HUES64 (cell line): ENCODE measurements around the gene ALDH5A1.

Experiments
- H3K27ac ChIP-seq: 2 replicates; pipeline ENCODE4 v1.7.0; 2013; ENCODE audit warnings: low read depth, low read length, inconsistent platforms
- H3K27me3 ChIP-seq: 2 replicates; pipeline ENCODE4 v1.6.1; 2013; ENCODE audit warnings: mild to moderate bottlenecking, low read length; ENCODE audit not compliant: insufficient read depth
- H3K36me3 ChIP-seq: 2 replicates; pipeline ENCODE4 v1.6.1; 2013; ENCODE audit warnings: mild to moderate bottlenecking, low read length; ENCODE audit not compliant: insufficient read depth
- H3K4me1 ChIP-seq: 2 replicates; pipeline ENCODE4 v1.6.1; 2013; ENCODE audit warnings: mild to moderate bottlenecking, low read length, moderate library complexity; ENCODE audit not compliant: insufficient read depth
- H3K4me3 ChIP-seq: 2 replicates; pipeline ENCODE4 v1.5.1; 2013; ENCODE audit warnings: mild to moderate bottlenecking, low read length, moderate library complexity
- H3K9ac ChIP-seq: 2 replicates; pipeline ENCODE4 v1.6.1; 2013; ENCODE audit warnings: mild to moderate bottlenecking, low read depth, low read length
- H3K9me3 ChIP-seq: 2 replicates; pipeline ENCODE4 v1.6.1; 2013; ENCODE audit warnings: low read depth, low read length; ENCODE audit not compliant: insufficient read depth
- WGBS: fragments of 150-250, 120-280 bp; methylation state at CpG from one replicate; pipeline ENCODE4 v1.1.7; 2013; ENCODE audit warnings: missing lambda C conversion rate; 5-methylcytosine and 5-hydroxymethylcytosine counted together

The ALDH5A1 gene

GRCh38 chr6:24549158-24549557, 54.4 kb downstream of the ALDH5A1 start:
- WGBS: 88% methylated on average over 1 of the region's 1 CpG
- H3K36me3 ChIP-seq: no peaks in the 10 kb centered on the region

GRCh38 chr6:24549674-24550353, 55.0 kb downstream of the ALDH5A1 start:
- no peaks in the 10 kb centered on the region for H3K4me1 ChIP-seq
- no peaks in the 10 kb centered on the region for H3K36me3 ChIP-seq
- 90% methylated on average over 11 of the region's 13 CpGs for WGBS
- H3K27me3 ChIP-seq: no peaks in the 10 kb centered on the region
- H3K9ac ChIP-seq: no peak overlapping the region
- no peak overlapping the region for H3K27ac ChIP-seq
- no peak overlapping the region for H3K4me3 ChIP-seq
- H3K9me3 ChIP-seq: no peaks in the 10 kb centered on the region

More at GRCh38 chr6:24549158-24549557, 54.4 kb downstream of the ALDH5A1 start:
- no peak overlapping the region for H3K9ac ChIP-seq
- H3K27me3 ChIP-seq: no peaks in the 10 kb centered on the region
- no peaks in the 10 kb centered on the region for H3K9me3 ChIP-seq
- H3K27ac ChIP-seq: no peak overlapping the region
- H3K4me1 ChIP-seq: no peaks in the 10 kb centered on the region
- no peak overlapping the region for H3K4me3 ChIP-seq

GRCh38 chr6:24551139-24551538, 56.4 kb downstream of the ALDH5A1 start:
- no peaks in the 10 kb centered on the region for H3K4me1 ChIP-seq
- no peaks in the 10 kb centered on the region for H3K27me3 ChIP-seq
- no peak overlapping the region for H3K27ac ChIP-seq
- WGBS: 93% methylated on average over 5 of the region's 5 CpGs
- H3K9me3 ChIP-seq: no peaks in the 10 kb centered on the region
- no peaks in the 10 kb centered on the region for H3K36me3 ChIP-seq
- H3K4me3 ChIP-seq: no peak overlapping the region
- H3K9ac ChIP-seq: no peak overlapping the region

- Histone ChIP-seq H3K36me3 (no peaks in the 10 kb centered on the region), H3K27me3 (no peaks in the 10 kb centered on the region), H3K9me3 (no peaks in the 10 kb centered on the region), H3K9ac (no peak overlapping the region), H3K27ac (no peak overlapping the region), H3K4me1 (no peaks in the 10 kb centered on the region), H3K4me3 (no peak overlapping the region)
- WGBS: 100% methylated on average over 1 of the region's 1 CpG
Measured at GRCh38 chr6:24554474-24554873, 59.7 kb downstream of the ALDH5A1 start.

GRCh38 chr6:24558516-24558915, 63.7 kb downstream of the ALDH5A1 start:
- H3K9ac ChIP-seq: no peak overlapping the region
- H3K27ac ChIP-seq: no peak overlapping the region
- H3K4me1 ChIP-seq: no peaks in the 10 kb centered on the region
- H3K4me3 ChIP-seq: no peak overlapping the region
- H3K36me3 ChIP-seq: no peaks in the 10 kb centered on the region
- no peaks in the 10 kb centered on the region for H3K27me3 ChIP-seq
- H3K9me3 ChIP-seq: no peaks in the 10 kb centered on the region

GRCh38 chr6:24564081-24564480, 69.3 kb downstream of the ALDH5A1 start:
- 86% methylated on average over 10 of the region's 10 CpGs for WGBS
- H3K27me3 ChIP-seq: no peaks in the 10 kb centered on the region
- no peak overlapping the region for H3K4me3 ChIP-seq
- H3K36me3 ChIP-seq: no peaks in the 10 kb centered on the region
- no peaks in the 10 kb centered on the region for H3K9me3 ChIP-seq
- no peak overlapping the region for H3K27ac ChIP-seq
- no peak overlapping the region for H3K9ac ChIP-seq
- H3K4me1 ChIP-seq: no peaks in the 10 kb centered on the region

GRCh38 chr6:24565196-24565595, 70.4 kb downstream of the ALDH5A1 start:
- WGBS: 92% methylated on average over 9 of the region's 9 CpGs
- no peaks in the 10 kb centered on the region for H3K36me3 ChIP-seq
- H3K27me3 ChIP-seq: no peaks in the 10 kb centered on the region; the same call in 1 of the 2 replicates
- H3K4me3 ChIP-seq: no peak overlapping the region
- no peak overlapping the region for H3K9ac ChIP-seq
- H3K4me1 ChIP-seq: no peaks in the 10 kb centered on the region
- no peaks in the 10 kb centered on the region for H3K9me3 ChIP-seq
- no peak overlapping the region for H3K27ac ChIP-seq

GRCh38 chr6:24566020-24566767, 71.4 kb downstream of the ALDH5A1 start:
- 97% methylated on average over 4 of the region's 5 CpGs for WGBS
- H3K36me3 ChIP-seq: no peaks in the 10 kb centered on the region
- H3K9me3 ChIP-seq: no peaks in the 10 kb centered on the region
- no peaks in the 10 kb centered on the region for H3K4me1 ChIP-seq
- no peak overlapping the region for H3K9ac ChIP-seq
- H3K4me3 ChIP-seq: no peak overlapping the region
- no peak overlapping the region for H3K27ac ChIP-seq
- no peaks in the 10 kb centered on the region; the same call in 1 of the 2 replicates for H3K27me3 ChIP-seq

- Histone ChIP-seq H3K4me1 (peaks cover 4% of the 10 kb centered on the region; the same call in 1 of the 2 replicates), H3K4me3 (no peak overlapping the region), H3K9ac (no peak overlapping the region), H3K27ac (no peak overlapping the region), H3K27me3 (peaks cover 6% of the 10 kb centered on the region; the same call in 1 of the 2 replicates), H3K9me3 (no peaks in the 10 kb centered on the region), H3K36me3 (no peaks in the 10 kb centered on the region)
- WGBS: 83% methylated on average over 3 of the region's 4 CpGs
Measured at GRCh38 chr6:24568683-24569082, 73.9 kb downstream of the ALDH5A1 start.

GRCh38 chr6:24569811-24570210, 75.0 kb downstream of the ALDH5A1 start:
- no peak overlapping the region for H3K9ac ChIP-seq
- no peaks in the 10 kb centered on the region for H3K9me3 ChIP-seq
- peaks cover 4% of the 10 kb centered on the region; the same call in 1 of the 2 replicates for H3K4me1 ChIP-seq
- no peak overlapping the region for H3K4me3 ChIP-seq
- peaks cover 6% of the 10 kb centered on the region; the same call in 1 of the 2 replicates for H3K27me3 ChIP-seq
- H3K36me3 ChIP-seq: no peaks in the 10 kb centered on the region
- 87% methylated on average over 5 of the region's 5 CpGs for WGBS
- H3K27ac ChIP-seq: no peak overlapping the region

- Histone ChIP-seq H3K36me3 (no peaks in the 10 kb centered on the region), H3K27me3 (peaks cover 6% of the 10 kb centered on the region; the same call in 1 of the 2 replicates), H3K4me3 (no peak overlapping the region), H3K4me1 (peaks cover 4% of the 10 kb centered on the region; the same call in 1 of the 2 replicates), H3K9me3 (no peaks in the 10 kb centered on the region), H3K27ac (no peak overlapping the region), H3K9ac (no peak overlapping the region)
- WGBS: 63% methylated on average over 6 of the region's 6 CpGs
Measured at GRCh38 chr6:24571361-24571760, 76.6 kb downstream of the ALDH5A1 start.
